K562 (cell line): Measurements from ENCODE around the gene HLA-DRB1. TPM values are rescaled to one million over a fixed set of nuclear protein-coding genes. Genes with fewer than 3 reads are reported as not detected.

Source experiments
- ATAC-seq: fragments of 200-7000 bp; cut with Tn5 transposase; 3 replicates; pipeline ENCODE4 v1.9.1; 2020; ENCODE audit warnings: moderate library complexity
- BruUV-seq: library from RNA; stranded (reverse); fragments of 400-500 nt; replicated peaks from 2 replicates; lab custom pipeline; 2021; lab: Mats Ljungman, UMichigan
- CTCF ChIA-PET: fragments of 300-600 bp; formaldehyde crosslinking; extraction: SDS; loops from one replicate; lab custom pipeline; 2021; ENCODE audit warnings: low intra/inter-chr PET ratio; lab: Yijun Ruan, JAX
- POLR2A ChIA-PET: fragments of 300-600, 350-650 bp; sonication (Branson Sonifier 250); formaldehyde crosslinking; extraction: SDS; loops from one replicate; lab custom pipeline; 2021; ENCODE audit warnings: antibody characterized with exemption, inconsistent platforms; lab: Yijun Ruan, JAX
- DNase-seq, 4 experiments: peaks; one replicate each; pipeline versions ENCODE4 v3.0.0 to v3.0.0-alpha.2; 2011 to 2018; ENCODE audit warnings: low spot score in 3 of 4, mixed read lengths in 3 of 4; ENCODE audit errors: extremely low read depth in 1 of 4
- FAIRE-seq: peaks from 2 replicates; lab custom pipeline; 2011; peaks lifted over from hg19 to GRCh38; lab: Jason Lieb, UNC
- H2AFZ ChIP-seq: 2 replicates; pipeline ENCODE4 v1.6.0; 2011; ENCODE audit warnings: low read depth, low read length, control low read depth, inconsistent platforms
- H3K27ac ChIP-seq: fragments of 200-600 bp; 3 replicates; pipeline ENCODE4 v1.8.0; 2011; ENCODE audit warnings: low read depth, mild to moderate bottlenecking, control low read depth, inconsistent platforms, low read length, moderate library complexity, mixed read lengths; ENCODE audit errors: extremely low read depth
- H3K27me3 ChIP-seq, 2 experiments: fragments of 300-600 bp in 1 of 2; 2 replicates in 1 of 2; 3 replicates in 1 of 2; pipeline versions ENCODE4 v1.6.0 to v1.8.0; 2011; ENCODE audit warnings: inconsistent platforms in 2 of 2, low read length in 2 of 2, mild to moderate bottlenecking in 1 of 2, mixed read lengths in 1 of 2, moderate library complexity in 1 of 2; ENCODE audit not compliant: control insufficient read depth in 2 of 2, insufficient read depth in 2 of 2
- H3K36me3 ChIP-seq: fragments of 300-600 bp; 3 replicates; pipeline ENCODE4 v1.8.0; 2011; ENCODE audit warnings: mild to moderate bottlenecking, low read length, inconsistent platforms; ENCODE audit not compliant: control insufficient read depth, insufficient read depth
- H3K4me1 ChIP-seq, 2 experiments: fragments of 200-600 bp in 1 of 2; replicated peaks in 1 of 2; 2 replicates in 1 of 2; 3 replicates in 1 of 2; pipeline versions ENCODE4 v1.5.1 to v1.8.0; 2011; ENCODE audit warnings: inconsistent platforms in 2 of 2, low read length in 2 of 2, mild to moderate bottlenecking in 1 of 2, mixed read lengths in 1 of 2, moderate library complexity in 1 of 2; ENCODE audit not compliant: control insufficient read depth in 2 of 2, insufficient read depth in 2 of 2
- H3K4me2 ChIP-seq: 2 replicates; pipeline ENCODE4 v1.6.1; 2011; ENCODE audit warnings: low read length, control low read depth, inconsistent platforms, mixed read lengths; ENCODE audit not compliant: insufficient read depth
- H3K4me3 ChIP-seq: fragments of 200-600 bp; sonication (generic), shearing (Covaris generic); 2 replicates; pipeline ENCODE4 v1.5.1; 2016; ENCODE audit warnings: control low read depth, inconsistent platforms
- H3K79me2 ChIP-seq: fragments of 200-600 bp; 3 replicates; pipeline ENCODE4 v1.8.0; 2011; ENCODE audit warnings: low read length, inconsistent platforms; ENCODE audit not compliant: control insufficient read depth, insufficient read depth
- H3K9ac ChIP-seq, 2 experiments: 2 replicates each; pipeline versions ENCODE4 v1.6.0 to v1.6.1; 2011; ENCODE audit warnings: low read depth in 2 of 2, low read length in 2 of 2, control low read depth in 1 of 2, inconsistent platforms in 1 of 2, mild to moderate bottlenecking in 1 of 2, mixed read lengths in 1 of 2; ENCODE audit not compliant: insufficient read depth in 1 of 2
- H3K9me1 ChIP-seq: one replicate; pipeline ENCODE4 v1.6.0; 2011; ENCODE audit warnings: inconsistent platforms, mild to moderate bottlenecking, low read length, moderate library complexity; ENCODE audit not compliant: control insufficient read depth, insufficient read depth
- H3K9me3 ChIP-seq: replicated peaks from 2 replicates; pipeline ENCODE4 v1.5.1; 2011; ENCODE audit warnings: low read depth, low read length, inconsistent platforms; ENCODE audit not compliant: control insufficient read depth, insufficient read depth
- H4K20me1 ChIP-seq: replicated peaks from 2 replicates; pipeline ENCODE4 v1.6.1; 2011; ENCODE audit warnings: low read length, inconsistent platforms, mixed read lengths; ENCODE audit not compliant: control insufficient read depth, insufficient read depth
- CAMTA2 ChIP-seq: fragments of 250-450 bp; sonication (Bioruptor Pico); conservative IDR thresholded peaks from 2 replicates; pipeline ENCODE4 v1.5.1; 2022
- FOXM1 ChIP-seq, 2 experiments: fragments of 450-650 bp in 1 of 2; sonication (generic) in 1 of 2; formaldehyde crosslinking in 1 of 2; IDR thresholded peaks; 2 replicates each; pipeline versions ENCODE4 v1.6.1 to v1.9.0; 2017 to 2022; ENCODE audit warnings: low read depth in 2 of 2, mild to moderate bottlenecking in 2 of 2, missing genetic modification reagents in 1 of 2, moderate library complexity in 1 of 2
- HIVEP1 ChIP-seq: fragments of 250-450 bp; sonication (Bioruptor Pico); IDR thresholded peaks from 2 replicates; pipeline ENCODE4 v1.4.0; 2020; ENCODE audit warnings: mild to moderate bottlenecking
- NEUROD1 ChIP-seq: fragments of 150-350 bp; IDR thresholded peaks from 2 replicates; pipeline ENCODE4 v1.6.1; 2014; ENCODE audit warnings: borderline replicate concordance, low read length, low read depth; ENCODE audit not compliant: partially characterized antibody
- RBBP5 ChIP-seq: fragments of 200-600 bp; sonication (generic); IDR thresholded peaks from 2 replicates; pipeline ENCODE4 v1.6.1; 2012; ENCODE audit warnings: borderline replicate concordance, mild to moderate bottlenecking, low read length, control low read depth, inconsistent platforms; ENCODE audit not compliant: insufficient read depth, poor library complexity, severe bottlenecking
- RFX7 ChIP-seq: fragments of 250-450 bp; sonication (Bioruptor Pico); IDR thresholded peaks from 2 replicates; pipeline ENCODE4 v1.5.1; 2021; ENCODE audit warnings: mild to moderate bottlenecking
- RHOXF2B ChIP-seq: fragments of 250-450 bp; sonication (Bioruptor Pico); conservative IDR thresholded peaks from 2 replicates; pipeline ENCODE4 v1.5.1; 2021
- SIRT6 ChIP-seq: IDR thresholded peaks from one replicate; pipeline ENCODE4 v1.6.1; 2012; ENCODE audit warnings: low read depth, mild to moderate bottlenecking, control low read depth, inconsistent platforms, low read length, moderate library complexity
- TEAD4 ChIP-seq, 2 experiments: sonication (generic) in 1 of 2; formaldehyde crosslinking in 1 of 2; IDR thresholded peaks; 2 replicates each; pipeline versions ENCODE4 v1.6.1 to v1.8.0; 2012 to 2022; ENCODE audit warnings: borderline replicate concordance in 1 of 2, inconsistent platforms in 1 of 2, low read length in 1 of 2, mild to moderate bottlenecking in 1 of 2, missing genetic modification reagents in 1 of 2
- ZNF408 ChIP-seq: fragments of 250-450 bp; sonication (Bioruptor Pico); IDR thresholded peaks from 2 replicates; pipeline ENCODE4 v1.4.0; 2020; ENCODE audit warnings: low read depth, mild to moderate bottlenecking, moderate library complexity
- ZNF589 ChIP-seq: fragments of 200-800 bp; sonication (Bioruptor generic); IDR thresholded peaks from 2 replicates; pipeline ENCODE4 v1.6.1; 2016; ENCODE audit warnings: low read depth, missing genetic modification characterization, missing compliant biosample characterization
- ZNF79 ChIP-seq: fragments of 250-450 bp; sonication (Bioruptor Pico); IDR thresholded peaks from 2 replicates; pipeline ENCODE4 v1.4.0; 2020; ENCODE audit warnings: low read depth, mild to moderate bottlenecking, moderate library complexity
- ZNF830 ChIP-seq: fragments of 250-450 bp; sonication (Bioruptor Pico); IDR thresholded peaks from 2 replicates; pipeline ENCODE4 v1.5.0; 2021; ENCODE audit warnings: mild to moderate bottlenecking
- WGBS: fragments of 100-300 bp; shearing (Covaris generic); methylation state at CpG from one replicate; pipeline ENCODE4 v1.1.6; 2016; ENCODE audit warnings: low coverage, mixed read lengths; ENCODE audit not compliant: insufficient coverage; ENCODE audit errors: missing lambda C conversion rate; 5-methylcytosine and 5-hydroxymethylcytosine counted together
- in situ Hi-C: fragments of 300-500 bp; cut with MboI; formaldehyde crosslinking; loops from 4 replicates; pipeline ENCODE4 v1.15.0; 2018; ENCODE audit warnings: inconsistent platforms, mixed read lengths
- intact Hi-C: fragments of 100-400 bp; cut with micrococcal nuclease; formaldehyde crosslinking; loops from 2 replicates; pipeline ENCODE4 v1.14.2; 2022
- polyA plus RNA-seq, 8 experiments: library from polyadenylated mRNA; depleted of rRNA in 4 of 8; stranded (reverse) in 5 of 8; unstranded in 3 of 8; fragments of >200 nt; fragmentation: Nextera tagmentation in 2 of 8; fragmentation: Illumina TruSeq in 1 of 8; extraction: Ambion mirVana in 2 of 8; extraction: Trizol in 1 of 8; gene quantifications; 2 replicates each; pipeline versions ENCODE4 v1.2.1 to v1.2.3, GENCODE V29; 2011 to 2014; ENCODE audit warnings: inconsistent platforms in 1 of 8, missing spikeins in 1 of 8
- total RNA-seq, 7 experiments: library from RNA; depleted of rRNA in 6 of 7; stranded (reverse); fragments of >200 nt in 6 of 7; fragmentation: Illumina TruSeq in 2 of 7; extraction: Trizol in 2 of 7; gene quantifications; 2 replicates each; pipeline versions ENCODE4 v1.2.1 to v1.2.3, GENCODE V29; 2011 to 2021; ENCODE audit warnings: low replicate concordance in 1 of 7
- TF ChIP-seq, protein P1 (sequence below): fragments of 450-650 bp; formaldehyde crosslinking; IDR thresholded peaks from 2 replicates; pipeline ENCODE4 v1.4.0; 2022; ENCODE audit warnings: mild to moderate bottlenecking, moderate library complexity
- TF ChIP-seq, protein P2 (sequence below): sonication (generic); formaldehyde crosslinking; IDR thresholded peaks from 2 replicates; pipeline ENCODE4 v1.8.1; 2022; ENCODE audit warnings: missing genetic modification reagents
- TF ChIP-seq, protein P3 (sequence below): fragments of 200-800 bp; sonication (Bioruptor generic); IDR thresholded peaks from 2 replicates; pipeline ENCODE4 v1.6.1; 2017; ENCODE audit warnings: missing genetic modification characterization, missing compliant biosample characterization
- TF ChIP-seq, protein P4 (sequence below): fragments of 250-450 bp; sonication (Bioruptor Pico); IDR thresholded peaks from 2 replicates; pipeline ENCODE4 v1.6.1; 2021; ENCODE audit warnings: mild to moderate bottlenecking

The HLA-DRB1 gene
- total and polyA plus RNA-seq, 9 of the 15 experiments (the other 6 are each of a cell fraction or from before 2014, with no cell fraction given), result 0.06 to 0.78 (median 0.06) TPM; not detected in 6

DNA sequence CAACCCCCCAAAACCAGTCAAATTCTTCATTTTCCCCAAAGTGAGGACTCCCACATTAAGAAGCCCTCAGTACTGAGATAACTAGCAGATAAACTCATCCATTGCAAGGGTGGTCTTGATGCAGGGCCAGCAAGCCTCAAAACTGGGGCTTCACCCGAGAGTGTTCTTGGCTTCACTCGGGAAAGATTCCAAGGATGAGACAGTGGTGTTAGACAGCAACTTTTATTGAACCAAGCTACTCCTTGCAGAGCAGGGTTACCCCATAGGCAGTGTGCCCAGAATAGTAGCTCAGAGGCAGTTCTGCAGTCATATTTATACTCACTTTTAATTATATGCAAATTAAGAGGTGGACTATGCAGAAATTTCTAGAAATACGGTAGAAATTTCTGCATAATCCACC, 31.7 kb upstream of the HLA-DRB1 start:
- no peaks in the 10 kb centered on the region for H3K79me2 ChIP-seq
- 0% methylated on average over 3 of the region's 3 CpGs for WGBS
- TF ChIP-seq, protein P1, sequence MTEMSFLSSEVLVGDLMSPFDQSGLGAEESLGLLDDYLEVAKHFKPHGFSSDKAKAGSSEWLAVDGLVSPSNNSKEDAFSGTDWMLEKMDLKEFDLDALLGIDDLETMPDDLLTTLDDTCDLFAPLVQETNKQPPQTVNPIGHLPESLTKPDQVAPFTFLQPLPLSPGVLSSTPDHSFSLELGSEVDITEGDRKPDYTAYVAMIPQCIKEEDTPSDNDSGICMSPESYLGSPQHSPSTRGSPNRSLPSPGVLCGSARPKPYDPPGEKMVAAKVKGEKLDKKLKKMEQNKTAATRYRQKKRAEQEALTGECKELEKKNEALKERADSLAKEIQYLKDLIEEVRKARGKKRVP (CRISPR knock-in tag), result no peak
- no peak for TF ChIP-seq SIRT6
- TF ChIP-seq ZNF79, result no peak
- no peak for TF ChIP-seq ZNF408 (CRISPR knock-in tag)
- TF ChIP-seq FOXM1 (IDR thresholded peaks at IDR 0.05; ENCODE audit: low read depth), result no peak
- no peak for TF ChIP-seq FOXM1 (CRISPR knock-in tag; IDR thresholded peaks at IDR 0.05; ENCODE audit: low read depth)
- no peak for TF ChIP-seq RBBP5
- TF ChIP-seq RHOXF2B, result no peak
- TF ChIP-seq ZNF589 (CRISPR knock-in tag), result no peak
- TF ChIP-seq, protein P2, sequence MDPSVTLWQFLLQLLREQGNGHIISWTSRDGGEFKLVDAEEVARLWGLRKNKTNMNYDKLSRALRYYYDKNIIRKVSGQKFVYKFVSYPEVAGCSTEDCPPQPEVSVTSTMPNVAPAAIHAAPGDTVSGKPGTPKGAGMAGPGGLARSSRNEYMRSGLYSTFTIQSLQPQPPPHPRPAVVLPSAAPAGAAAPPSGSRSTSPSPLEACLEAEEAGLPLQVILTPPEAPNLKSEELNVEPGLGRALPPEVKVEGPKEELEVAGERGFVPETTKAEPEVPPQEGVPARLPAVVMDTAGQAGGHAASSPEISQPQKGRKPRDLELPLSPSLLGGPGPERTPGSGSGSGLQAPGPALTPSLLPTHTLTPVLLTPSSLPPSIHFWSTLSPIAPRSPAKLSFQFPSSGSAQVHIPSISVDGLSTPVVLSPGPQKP (CRISPR knock-in tag), result no peak
- TF ChIP-seq, protein P3, sequence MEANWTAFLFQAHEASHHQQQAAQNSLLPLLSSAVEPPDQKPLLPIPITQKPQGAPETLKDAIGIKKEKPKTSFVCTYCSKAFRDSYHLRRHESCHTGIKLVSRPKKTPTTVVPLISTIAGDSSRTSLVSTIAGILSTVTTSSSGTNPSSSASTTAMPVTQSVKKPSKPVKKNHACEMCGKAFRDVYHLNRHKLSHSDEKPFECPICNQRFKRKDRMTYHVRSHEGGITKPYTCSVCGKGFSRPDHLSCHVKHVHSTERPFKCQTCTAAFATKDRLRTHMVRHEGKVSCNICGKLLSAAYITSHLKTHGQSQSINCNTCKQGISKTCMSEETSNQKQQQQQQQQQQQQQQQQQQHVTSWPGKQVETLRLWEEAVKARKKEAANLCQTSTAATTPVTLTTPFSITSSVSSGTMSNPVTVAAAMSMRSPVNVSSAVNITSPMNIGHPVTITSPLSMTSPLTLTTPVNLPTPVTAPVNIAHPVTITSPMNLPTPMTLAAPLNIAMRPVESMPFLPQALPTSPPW (CRISPR knock-in tag), result no peak
- TF ChIP-seq TEAD4 (IDR thresholded peaks at IDR 0.05; ENCODE audit: low read length), result no peak
- TF ChIP-seq TEAD4 (CRISPR knock-in tag; IDR thresholded peaks at IDR 0.05; ENCODE audit: borderline replicate concordance), result no peak
- no peak for TF ChIP-seq CAMTA2 (CRISPR knock-in tag)
- TF ChIP-seq ZNF830 (CRISPR knock-in tag), result no peak
- no peak for TF ChIP-seq RFX7 (CRISPR knock-in tag)
- no peak for TF ChIP-seq NEUROD1
- no peak for TF ChIP-seq HIVEP1
- TF ChIP-seq, protein P4, sequence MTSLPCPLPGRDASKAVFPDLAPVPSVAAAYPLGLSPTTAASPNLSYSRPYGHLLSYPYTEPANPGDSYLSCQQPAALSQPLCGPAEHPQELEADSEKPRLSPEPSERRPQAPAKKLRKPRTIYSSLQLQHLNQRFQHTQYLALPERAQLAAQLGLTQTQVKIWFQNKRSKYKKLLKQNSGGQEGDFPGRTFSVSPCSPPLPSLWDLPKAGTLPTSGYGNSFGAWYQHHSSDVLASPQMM (CRISPR knock-in tag), result no peak
- ChIA-PET POLR2A (no interaction called here), CTCF (no interaction called here)
- no peaks in the 10 kb centered on the region for H3K36me3 ChIP-seq
- no peak overlapping the region for H3K4me3 ChIP-seq
- H3K9me1 ChIP-seq, result no peaks in the 10 kb centered on the region
- in situ Hi-C loops (no loop called here), intact Hi-C loops (no loop called here)
- H3K4me1 ChIP-seq, result no peaks in the 10 kb centered on the region
- no peaks in the 10 kb centered on the region for H3K27me3 ChIP-seq
- FAIRE-seq (no peak), DNase-seq (no peak), ATAC-seq (no peak)
- H3K27ac ChIP-seq, result no peak overlapping the region
- H3K4me2 ChIP-seq, result no peak overlapping the region
- H3K9me3 ChIP-seq, result no peaks in the 10 kb centered on the region; the same call in 1 of the 2 replicates
- no peak overlapping the region for H2AFZ ChIP-seq
- no peaks in the 10 kb centered on the region for H4K20me1 ChIP-seq
- no TSS peak for BruUV-seq
- H3K9ac ChIP-seq, result no peak overlapping the region
